ENCODE data around the gene XPNPEP2.
"Not testable (repeated sequence)": the region's sequence is repeated elsewhere in the genome, so short reads cannot be mapped to it uniquely, and the experiment has no call there.

The XPNPEP2 gene

GRCh38 chrX:129736491-129736890, 2.3 kb upstream of the XPNPEP2 start:
- no peak overlapping the region for H3K27ac ChIP-seq (ENCODE audit: low read depth, low read length, severe bottlenecking)
- no peaks in the 10 kb centered on the region for H3K9me3 ChIP-seq (ENCODE audit: control insufficient read depth, low read length)
- H3K36me3 ChIP-seq (ENCODE audit: control insufficient read depth, insufficient read depth, low read length), result no peaks in the 10 kb centered on the region
- WGBS, 2 experiments (ENCODE audit: insufficient coverage in 2 of 2), result 50 to 80% methylated on average over 1 of the region's 6 CpGs
- H3K4me1 ChIP-seq (ENCODE audit: control insufficient read depth, insufficient read depth, low read length, poor library complexity, severe bottlenecking), result peaks cover 15% of the 10 kb centered on the region
- H3K4me3 ChIP-seq (ENCODE audit: extremely low read depth, insufficient read depth, low read length, poor library complexity, severe bottlenecking), result no peak overlapping the region

GRCh38 chrX:129737916-129738315, 863 bp upstream of the XPNPEP2 start:
- no peak overlapping the region for H3K27ac ChIP-seq (ENCODE audit: low read depth, low read length, severe bottlenecking)
- WGBS, 2 experiments (ENCODE audit: insufficient coverage in 2 of 2), result 83 to 90% methylated on average over 2 of the region's 5 CpGs
- H3K4me3 ChIP-seq (ENCODE audit: extremely low read depth, insufficient read depth, low read length, poor library complexity, severe bottlenecking), result no peak overlapping the region
- H3K36me3 ChIP-seq (ENCODE audit: control insufficient read depth, insufficient read depth, low read length), result no peaks in the 10 kb centered on the region
- H3K4me1 ChIP-seq (ENCODE audit: control insufficient read depth, insufficient read depth, low read length, poor library complexity, severe bottlenecking), result peaks cover 17% of the 10 kb centered on the region
- H3K9me3 ChIP-seq (ENCODE audit: control insufficient read depth, low read length), result no peaks in the 10 kb centered on the region

GRCh38 chrX:129739578-129739977, 799 bp downstream of the XPNPEP2 start:
- Histone ChIP-seq H3K4me3 (ENCODE audit: extremely low read depth, insufficient read depth, low read length, poor library complexity, severe bottlenecking) (no peak overlapping the region), H3K36me3 (ENCODE audit: control insufficient read depth, insufficient read depth, low read length) (no peaks in the 10 kb centered on the region), H3K27ac (ENCODE audit: low read depth, low read length, severe bottlenecking) (no peak overlapping the region), H3K9me3 (ENCODE audit: control insufficient read depth, low read length) (no peaks in the 10 kb centered on the region), H3K4me1 (ENCODE audit: control insufficient read depth, insufficient read depth, low read length, poor library complexity, severe bottlenecking) (peaks cover 17% of the 10 kb centered on the region)
- 60 to 83% methylated on average over 1 to 3 of the region's 4 CpGs for WGBS, 2 experiments (ENCODE audit: insufficient coverage in 2 of 2)

- Histone ChIP-seq H3K9me3 (ENCODE audit: control insufficient read depth, low read length) (no peaks in the 10 kb centered on the region), H3K27ac (ENCODE audit: low read depth, low read length, severe bottlenecking) (no peak overlapping the region), H3K36me3 (ENCODE audit: control insufficient read depth, insufficient read depth, low read length) (no peaks in the 10 kb centered on the region), H3K4me3 (ENCODE audit: extremely low read depth, insufficient read depth, low read length, poor library complexity, severe bottlenecking) (no peak overlapping the region), H3K4me1 (ENCODE audit: control insufficient read depth, insufficient read depth, low read length, poor library complexity, severe bottlenecking) (peaks cover 17% of the 10 kb centered on the region)
- 45 to 67% methylated on average over 4 to 7 of the region's 21 CpGs for WGBS, 2 experiments (ENCODE audit: insufficient coverage in 2 of 2)
Observed at GRCh38 chrX:129741880-129742758, 3.3 kb downstream of the XPNPEP2 start.

GRCh38 chrX:129742759-129743152, 4.0 kb downstream of the XPNPEP2 start:
- 93% methylated on average over 3 of the region's 6 CpGs; no CpG with 5 or more reads in 1 of the 2 experiments for WGBS, 2 experiments (ENCODE audit: insufficient coverage in 2 of 2)
- H3K9me3 ChIP-seq (ENCODE audit: control insufficient read depth, low read length); H3K36me3 ChIP-seq (ENCODE audit: control insufficient read depth, insufficient read depth, low read length); H3K27ac ChIP-seq (ENCODE audit: low read depth, low read length, severe bottlenecking); H3K4me3 ChIP-seq (ENCODE audit: extremely low read depth, insufficient read depth, low read length, poor library complexity, severe bottlenecking): not testable (repeated sequence)
- peaks cover 17% of the 10 kb centered on the region for H3K4me1 ChIP-seq (ENCODE audit: control insufficient read depth, insufficient read depth, low read length, poor library complexity, severe bottlenecking)

DNA sequence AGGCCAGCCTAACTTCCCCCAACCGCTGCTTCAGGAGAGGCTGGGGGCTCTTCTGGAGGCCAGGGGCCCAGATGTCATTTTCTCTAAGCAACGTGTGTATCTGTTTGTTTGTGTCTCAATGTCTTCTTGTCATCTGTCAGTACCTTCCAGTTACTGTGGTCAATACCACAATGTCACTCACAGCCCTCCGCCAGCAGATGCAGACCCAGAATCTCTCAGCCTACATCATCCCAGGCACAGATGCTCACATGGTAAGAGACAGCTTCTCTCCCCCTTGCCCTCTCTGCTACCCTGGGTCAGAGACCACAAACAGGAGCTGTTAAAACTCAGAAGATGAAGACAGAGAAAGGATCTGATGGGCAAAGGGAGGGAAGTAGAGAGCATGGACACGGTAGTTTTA, 5.0 kb downstream of the XPNPEP2 start:
- Histone ChIP-seq H3K4me1 (ENCODE audit: control insufficient read depth, insufficient read depth, low read length, poor library complexity, severe bottlenecking) (peaks cover 8% of the 10 kb centered on the region), H3K4me3 (ENCODE audit: extremely low read depth, insufficient read depth, low read length, poor library complexity, severe bottlenecking) (no peak overlapping the region), H3K9me3 (ENCODE audit: control insufficient read depth, low read length) (no peaks in the 10 kb centered on the region), H3K27ac (ENCODE audit: low read depth, low read length, severe bottlenecking) (no peak overlapping the region), H3K36me3 (ENCODE audit: control insufficient read depth, insufficient read depth, low read length) (no peaks in the 10 kb centered on the region)
- 100% methylated on average over 1 of the region's 4 CpGs; no CpG with 5 or more reads in 1 of the 2 experiments for WGBS, 2 experiments (ENCODE audit: insufficient coverage in 2 of 2)

DNA sequence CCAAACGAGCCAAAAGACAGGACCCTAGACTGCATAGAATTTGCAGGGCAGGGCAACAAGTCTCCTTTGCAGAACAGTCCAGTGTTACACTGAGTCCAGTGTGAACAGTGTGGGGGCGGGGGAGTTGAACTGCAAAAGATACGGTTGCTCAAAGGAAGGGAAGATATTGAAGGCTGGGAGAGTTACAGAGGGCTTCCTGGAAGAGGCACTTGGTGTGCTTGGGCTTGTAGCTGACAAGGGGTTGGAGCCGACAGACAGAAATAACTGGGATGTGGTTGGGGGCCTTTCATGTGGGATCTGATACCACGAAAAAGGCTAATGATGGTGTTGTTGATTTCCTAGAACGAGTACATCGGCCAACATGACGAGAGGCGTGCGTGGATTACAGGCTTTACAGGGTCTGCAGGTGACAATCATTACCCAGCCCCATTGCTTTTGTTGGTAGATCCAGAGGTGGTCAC, 6.1 kb downstream of the XPNPEP2 start:
- WGBS, 2 experiments (ENCODE audit: insufficient coverage in 2 of 2), result 96 to 100% methylated on average over 1 to 8 of the region's 10 CpGs
- H3K4me3 ChIP-seq (ENCODE audit: extremely low read depth, insufficient read depth, low read length, poor library complexity, severe bottlenecking), result no peak overlapping the region
- H3K27ac ChIP-seq (ENCODE audit: low read depth, low read length, severe bottlenecking), result no peak overlapping the region

GRCh38 chrX:129746557-129747470, 8.0 kb downstream of the XPNPEP2 start:
- Histone ChIP-seq H3K4me3 (ENCODE audit: extremely low read depth, insufficient read depth, low read length, poor library complexity, severe bottlenecking) (no peak overlapping the region), H3K4me1 (ENCODE audit: control insufficient read depth, insufficient read depth, low read length, poor library complexity, severe bottlenecking) (peaks cover under 1% of the 10 kb centered on the region), H3K9me3 (ENCODE audit: control insufficient read depth, low read length) (no peaks in the 10 kb centered on the region), H3K27ac (ENCODE audit: low read depth, low read length, severe bottlenecking) (no peak overlapping the region), H3K36me3 (ENCODE audit: control insufficient read depth, insufficient read depth, low read length) (no peaks in the 10 kb centered on the region)
- 80 to 94% methylated on average over 1 to 4 of the region's 7 CpGs for WGBS, 2 experiments (ENCODE audit: insufficient coverage in 2 of 2)

More for the DNA sequence above, 6.1 kb downstream of the XPNPEP2 start:
- H3K9me3 ChIP-seq (ENCODE audit: control insufficient read depth, low read length), result no peaks in the 10 kb centered on the region
- peaks cover 3% of the 10 kb centered on the region for H3K4me1 ChIP-seq (ENCODE audit: control insufficient read depth, insufficient read depth, low read length, poor library complexity, severe bottlenecking)
- H3K36me3 ChIP-seq (ENCODE audit: control insufficient read depth, insufficient read depth, low read length), result no peaks in the 10 kb centered on the region

DNA sequence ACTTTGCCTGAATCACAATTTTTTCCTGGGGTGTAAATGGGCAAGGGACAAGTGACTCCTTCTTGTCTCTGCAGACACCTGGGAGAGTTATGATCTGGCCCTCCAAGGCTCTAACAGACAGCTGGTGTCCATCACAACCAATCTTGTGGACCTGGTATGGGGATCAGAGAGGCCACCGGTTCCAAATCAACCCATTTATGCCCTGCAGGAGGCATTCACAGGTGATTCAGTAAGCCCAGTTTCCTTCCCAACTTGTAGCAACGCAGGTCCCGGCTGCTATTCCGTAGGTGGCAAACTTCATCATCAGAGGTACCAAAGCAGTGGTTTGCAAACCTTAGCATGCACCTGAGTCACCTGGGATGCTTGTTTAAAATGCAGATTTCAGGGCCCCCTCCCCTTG, 8.8 kb downstream of the XPNPEP2 start:
- Histone ChIP-seq H3K4me1 (ENCODE audit: control insufficient read depth, insufficient read depth, low read length, poor library complexity, severe bottlenecking) (no peaks in the 10 kb centered on the region), H3K27ac (ENCODE audit: low read depth, low read length, severe bottlenecking) (no peak overlapping the region), H3K9me3 (ENCODE audit: control insufficient read depth, low read length) (no peaks in the 10 kb centered on the region), H3K36me3 (ENCODE audit: control insufficient read depth, insufficient read depth, low read length) (no peaks in the 10 kb centered on the region), H3K4me3 (ENCODE audit: extremely low read depth, insufficient read depth, low read length, poor library complexity, severe bottlenecking) (no peak overlapping the region)
- 77 to 94% methylated on average over 3 of the region's 4 CpGs for WGBS, 2 experiments (ENCODE audit: insufficient coverage in 2 of 2)

GRCh38 chrX:129748305-129748704, 9.5 kb downstream of the XPNPEP2 start:
- H3K27ac ChIP-seq (ENCODE audit: low read depth, low read length, severe bottlenecking), result no peak overlapping the region
- no peak overlapping the region for H3K4me3 ChIP-seq (ENCODE audit: extremely low read depth, insufficient read depth, low read length, poor library complexity, severe bottlenecking)
- WGBS, 2 experiments (ENCODE audit: insufficient coverage in 2 of 2), result 40 to 90% methylated on average over 1 to 3 of the region's 4 CpGs
- no peaks in the 10 kb centered on the region for H3K36me3 ChIP-seq (ENCODE audit: control insufficient read depth, insufficient read depth, low read length)
- no peaks in the 10 kb centered on the region for H3K9me3 ChIP-seq (ENCODE audit: control insufficient read depth, low read length)
- H3K4me1 ChIP-seq (ENCODE audit: control insufficient read depth, insufficient read depth, low read length, poor library complexity, severe bottlenecking), result no peaks in the 10 kb centered on the region
